Measurements from ENCODE around the gene EAF2. TPM values are rescaled to one million over a fixed set of nuclear protein-coding genes. Genes with fewer than 3 reads are reported as not detected.

Gene EAF2
- total RNA-seq, 4 donors from 2014 or later = 9.2 to 14.6 (median 10.0) TPM

DNA sequence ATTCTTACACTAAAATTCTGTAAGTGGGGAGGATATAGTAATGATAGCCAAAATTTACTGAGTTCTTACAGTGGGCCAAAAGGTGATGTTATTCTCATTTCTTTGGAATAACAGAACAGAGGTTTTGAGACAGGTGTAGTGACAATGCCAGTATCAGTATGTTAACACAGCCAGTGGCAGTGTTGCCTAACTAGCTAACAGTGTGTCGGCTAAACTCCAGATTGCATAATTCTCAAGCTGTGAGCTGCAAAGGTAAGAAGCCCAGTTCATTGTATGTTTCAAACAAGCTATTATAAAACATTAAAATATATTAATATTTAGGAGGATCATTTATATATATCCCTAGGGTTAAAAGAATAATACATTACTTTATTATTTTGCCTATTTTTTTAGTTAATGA is 60.1 kb downstream of the EAF2 start:
- no peak for TF ChIP-seq CTCF (IDR thresholded peaks at IDR 0.05; ENCODE audit: low read depth)

DNA sequence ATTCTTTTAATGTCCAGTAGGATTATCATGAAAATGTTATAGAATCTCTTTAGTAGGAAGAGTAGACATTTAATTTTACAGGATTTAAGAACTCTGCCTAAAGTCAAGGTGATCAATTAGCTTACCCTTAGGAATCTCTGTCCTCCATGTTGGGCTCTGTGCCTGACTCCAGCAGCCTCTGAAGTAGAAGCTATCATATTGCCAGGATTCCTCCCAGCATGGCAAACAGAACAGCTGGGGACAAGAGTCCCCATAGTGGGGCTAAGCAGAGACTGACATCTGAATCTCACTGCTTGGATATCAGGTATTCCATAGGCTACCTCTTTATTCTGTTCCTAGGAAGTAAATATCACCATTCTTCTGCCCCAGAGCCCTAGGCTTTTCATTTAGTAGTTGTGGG is 60.7 kb downstream of the EAF2 start:
- no peak for TF ChIP-seq CTCF (IDR thresholded peaks at IDR 0.05; ENCODE audit: low read depth)

DNA sequence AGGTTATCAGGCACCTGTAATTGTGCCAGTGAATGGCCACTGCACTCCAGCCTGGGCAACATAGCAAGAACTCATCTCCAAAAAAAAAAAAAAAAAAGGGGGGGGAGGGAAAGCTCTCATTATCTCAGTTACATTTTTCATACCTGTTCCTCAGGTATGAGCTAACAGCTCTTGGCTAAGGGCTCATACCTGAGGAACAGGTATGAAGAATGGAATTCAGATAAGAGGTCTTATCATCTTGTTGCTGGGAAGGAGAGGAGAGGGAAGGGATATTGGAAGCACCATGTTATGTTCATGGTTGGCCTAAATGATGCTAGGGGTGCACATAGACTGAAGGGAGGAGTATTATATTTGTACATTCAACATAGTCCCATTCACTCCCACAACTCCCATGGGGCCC is 61.8 kb downstream of the EAF2 start:
- no peak for TF ChIP-seq CTCF (IDR thresholded peaks at IDR 0.05; ENCODE audit: low read depth)

- no peak for TF ChIP-seq CTCF (IDR thresholded peaks at IDR 0.05; ENCODE audit: low read depth)
These were observed 62.3 kb downstream of the EAF2 start for GRCh38 chr3:121897296-121897695.

DNA sequence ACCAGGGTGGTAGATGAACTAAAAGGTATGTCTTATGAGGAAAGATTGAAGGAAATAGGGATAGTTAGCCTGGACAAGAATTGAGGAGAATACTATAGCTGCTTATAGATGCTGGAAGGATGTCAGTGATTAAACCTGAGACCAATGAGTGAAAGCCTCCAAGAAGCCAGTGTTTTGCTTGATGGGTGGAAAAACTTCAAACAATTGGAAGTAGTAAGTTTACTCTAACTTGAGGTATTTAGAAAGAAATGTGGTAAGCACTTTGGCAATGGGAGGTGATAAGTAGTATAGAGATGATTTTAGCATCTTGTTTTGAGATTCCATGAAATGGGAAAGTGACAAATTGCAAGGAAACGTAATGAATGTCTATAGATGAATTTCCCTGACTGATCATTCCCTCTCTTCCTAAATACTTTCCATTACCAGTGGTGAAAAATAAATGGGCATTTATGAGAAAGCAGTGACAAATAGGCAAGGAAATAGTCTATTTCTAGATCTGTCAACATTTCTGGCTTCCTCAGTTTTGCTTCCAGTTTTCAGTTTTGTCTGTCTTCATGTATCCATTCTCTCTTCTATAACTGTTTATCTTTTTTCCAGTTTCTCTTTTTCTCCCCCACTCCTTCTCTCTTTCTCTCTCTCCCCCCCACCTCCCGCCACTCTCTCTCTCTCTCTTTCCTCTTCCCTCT is 78.4 kb downstream of the EAF2 start:
- TF ChIP-seq CTCF (IDR thresholded peaks at IDR 0.05; ENCODE audit: low read depth) = no peak

- TF ChIP-seq CTCF (IDR thresholded peaks at IDR 0.05; ENCODE audit: low read depth) = no peak
These were observed 79.3 kb downstream of the EAF2 start for GRCh38 chr3:121914081-121914998.

DNA sequence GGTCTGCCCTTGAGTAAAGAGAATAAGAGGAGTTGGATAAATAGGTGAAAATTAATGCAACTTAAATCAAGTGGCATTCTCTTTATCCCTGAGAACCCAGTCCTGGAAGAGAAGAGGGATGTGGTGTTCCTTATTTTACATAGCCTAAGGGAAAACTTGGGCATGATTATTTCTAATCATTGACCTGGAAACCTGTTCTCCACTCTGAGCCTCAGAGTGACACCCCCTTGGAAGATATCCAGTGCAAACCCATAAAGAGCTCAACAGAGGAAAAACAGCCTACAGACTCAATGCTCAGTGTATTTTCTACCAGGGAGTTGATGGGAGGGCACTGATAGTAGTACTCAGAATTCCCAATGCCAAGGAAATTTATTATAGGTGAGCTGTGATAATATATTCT is 81.2 kb downstream of the EAF2 start:
- TF ChIP-seq CTCF (IDR thresholded peaks at IDR 0.05; ENCODE audit: low read depth) = no peak
